ENCODE measurements around the gene MBLAC1.

- TF ChIP-seq HCFC1 (IDR thresholded peaks at IDR 0.05; ENCODE audit: low read length), result no peak; the same call in 1 of the 2 replicates
- TF ChIP-seq YY1 (IDR thresholded peaks at IDR 0.05; ENCODE audit: low read depth, low read length), result no peak
- TF ChIP-seq CTCF (IDR thresholded peaks at IDR 0.05 in 2 of 3, conservative IDR thresholded peaks at IDR 0.05 in 1 of 3; ENCODE audit: control insufficient read depth in 2 of 3, extremely low read depth in 1 of 3, insufficient read depth in 1 of 3, low read depth in 3 of 3, low read length in 3 of 3), result no peak
- peak; percentile 86; the same call in 1 of the 2 replicates for TF ChIP-seq PAX8 (IDR thresholded peaks at IDR 0.05)
- no peak for TF ChIP-seq NFIC (IDR thresholded peaks at IDR 0.05; ENCODE audit: low read depth, low read length)
- TF ChIP-seq USF2 (IDR thresholded peaks at IDR 0.05; ENCODE audit: borderline replicate concordance, low read depth, low read length), result no peak; the same call in 1 of the 2 replicates
- TF ChIP-seq CHD2 (IDR thresholded peaks at IDR 0.05; ENCODE audit: borderline replicate concordance, low read depth, low read length), result 0 out of 2 replicates have a peak, but pooled peaks have one; percentile 60
- no peak for TF ChIP-seq WRNIP1 (IDR thresholded peaks at IDR 0.05; ENCODE audit: borderline replicate concordance, low read depth, low read length)
- no peak for TF ChIP-seq POLR2A (IDR thresholded peaks at IDR 0.05; ENCODE audit: low read depth, low read length)
- TF ChIP-seq PBX3 (IDR thresholded peaks at IDR 0.05; ENCODE audit: insufficient replicate concordance, low read depth, low read length), result no peak
- TF ChIP-seq RAD21 (IDR thresholded peaks at IDR 0.05; ENCODE audit: insufficient read depth, low read depth, low read length), result no peak
- no peak for TF ChIP-seq NFXL1 (IDR thresholded peaks at IDR 0.05; ENCODE audit: borderline replicate concordance)
- TF ChIP-seq SREBF2 (IDR thresholded peaks at IDR 0.05; ENCODE audit: low read length), result no peak
- no peak for TF ChIP-seq SP1 (IDR thresholded peaks at IDR 0.05; ENCODE audit: low read depth, low read length)
Measured at GRCh38 chr7:100126239-100126930, 382 bp upstream of the MBLAC1 start.

All from GM12878 (cell line).